ENCODE data around the gene PTPN1. TPM values are rescaled to one million over a fixed set of nuclear protein-coding genes. Genes with fewer than 3 reads are reported as not detected.

PTPN1 gene
- total and polyA plus RNA-seq, 2 of the 4 experiments (the other 2 are of a cell fraction), result 31.7 to 37.4 TPM

DNA sequence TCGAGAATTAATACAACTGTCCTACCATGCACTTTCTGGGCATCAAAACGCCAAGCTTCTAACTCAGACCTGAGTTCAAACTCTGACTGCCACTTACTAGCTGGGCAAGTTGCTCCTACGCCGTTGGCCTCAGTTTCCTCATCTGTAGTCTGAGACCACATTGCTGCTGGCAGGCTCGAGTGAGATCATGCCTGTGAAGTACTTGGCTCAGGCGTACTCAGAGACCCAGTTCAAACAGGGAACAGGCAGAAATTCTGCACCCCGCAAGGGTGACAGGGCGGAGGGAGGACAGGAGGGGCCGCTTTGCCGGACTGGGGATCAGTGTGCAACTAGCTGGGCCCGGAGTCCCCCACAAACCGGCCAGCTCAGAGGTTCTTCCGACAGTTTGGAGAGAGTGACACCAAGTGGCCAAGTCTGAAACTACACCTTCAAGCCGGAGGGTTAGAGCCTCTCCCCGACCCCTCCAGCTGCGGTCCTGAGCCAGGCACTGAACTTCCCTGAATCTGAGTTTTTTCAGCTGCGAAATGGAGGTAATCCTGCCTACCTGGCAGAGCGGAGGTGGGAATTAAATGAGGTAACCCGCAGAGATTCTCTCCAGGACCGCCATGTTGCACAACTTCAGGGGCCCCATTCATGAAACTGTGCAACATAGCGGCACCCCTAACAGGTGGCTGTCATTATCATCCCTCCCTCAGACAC is 46.0 kb upstream of the PTPN1 start:
- H3K9ac ChIP-seq (ENCODE audit: low read depth, low read length), result no peak overlapping the region
- intact Hi-C loops (cut with micrococcal nuclease) (loop anchor here (1.0 to 10.0 kb wide), 7 partner anchors 62 to 281 kb away; partner anchors contain the start of gene CEBPB), dilution Hi-C loops (cut with HindIII; ENCODE audit: low sequenced_read_pairs, unreplicated experiment) (no loop called here), in situ Hi-C loops (cut with MboI; ENCODE audit: low sequenced_read_pairs) (loop anchor here (5.0 to 10.0 kb wide), 3 partner anchors 113 to 281 kb away; no protein-coding TSS in a partner anchor)
- peak overlapping the region; percentile 36 for H2BK20ac ChIP-seq (ENCODE audit: low read depth, low read length)
- WGBS, 2 experiments (ENCODE audit: extremely low coverage in 2 of 2, insufficient read length in 1 of 2), result 39% methylated on average over 8 of the region's 21 CpGs; no CpG with 5 or more reads in 1 of the 2 experiments
- H2BK5ac ChIP-seq (ENCODE audit: low read depth, low read length, poor library complexity, severe bottlenecking), result no peak overlapping the region
- POLR2A ChIA-PET (ENCODE audit: unreplicated experiment), result no interaction called here
- H3K9me1 ChIP-seq (ENCODE audit: insufficient read depth, low read length), result no peaks in the 10 kb centered on the region
- H3K27ac ChIP-seq (ENCODE audit: insufficient read depth, low read length), result 0 out of 2 replicates have a peak overlapping the region, but pooled peaks have one; percentile 0
- TF ChIP-seq BHLHE40 (IDR thresholded peaks at IDR 0.05; ENCODE audit: low read depth, low read length) (no peak), RCOR1 (IDR thresholded peaks at IDR 0.05; ENCODE audit: insufficient replicate concordance, low read length) (no peak), RAD21 (IDR thresholded peaks at IDR 0.05; ENCODE audit: low read length) (peak; percentile 82), SMC3 (IDR thresholded peaks at IDR 0.05; ENCODE audit: low read depth, low read length) (peak; percentile 82), CEBPB (IDR thresholded peaks at IDR 0.05; ENCODE audit: low read depth, low read length) (peak; percentile 61; the same call in 1 of the 2 replicates), MAZ (IDR thresholded peaks at IDR 0.05; ENCODE audit: borderline replicate concordance, low read depth, low read length) (0 out of 2 replicates have a peak, but pooled peaks have one; percentile 23), MXI1 (IDR thresholded peaks at IDR 0.05; ENCODE audit: borderline replicate concordance, low read depth, low read length) (no peak), RFX5 (IDR thresholded peaks at IDR 0.05; ENCODE audit: low read depth, low read length) (no peak), MAFK (IDR thresholded peaks at IDR 0.05; ENCODE audit: low read depth, low read length) (no peak), FOS (IDR thresholded peaks at IDR 0.05; ENCODE audit: low read depth, low read length) (no peak), NFE2L2 (IDR thresholded peaks at IDR 0.05; ENCODE audit: low read depth, low read length) (no peak)
- TF ChIP-seq, protein P1, sequence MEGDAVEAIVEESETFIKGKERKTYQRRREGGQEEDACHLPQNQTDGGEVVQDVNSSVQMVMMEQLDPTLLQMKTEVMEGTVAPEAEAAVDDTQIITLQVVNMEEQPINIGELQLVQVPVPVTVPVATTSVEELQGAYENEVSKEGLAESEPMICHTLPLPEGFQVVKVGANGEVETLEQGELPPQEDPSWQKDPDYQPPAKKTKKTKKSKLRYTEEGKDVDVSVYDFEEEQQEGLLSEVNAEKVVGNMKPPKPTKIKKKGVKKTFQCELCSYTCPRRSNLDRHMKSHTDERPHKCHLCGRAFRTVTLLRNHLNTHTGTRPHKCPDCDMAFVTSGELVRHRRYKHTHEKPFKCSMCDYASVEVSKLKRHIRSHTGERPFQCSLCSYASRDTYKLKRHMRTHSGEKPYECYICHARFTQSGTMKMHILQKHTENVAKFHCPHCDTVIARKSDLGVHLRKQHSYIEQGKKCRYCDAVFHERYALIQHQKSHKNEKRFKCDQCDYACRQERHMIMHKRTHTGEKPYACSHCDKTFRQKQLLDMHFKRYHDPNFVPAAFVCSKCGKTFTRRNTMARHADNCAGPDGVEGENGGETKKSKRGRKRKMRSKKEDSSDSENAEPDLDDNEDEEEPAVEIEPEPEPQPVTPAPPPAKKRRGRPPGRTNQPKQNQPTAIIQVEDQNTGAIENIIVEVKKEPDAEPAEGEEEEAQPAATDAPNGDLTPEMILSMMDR (conservative IDR thresholded peaks at IDR 0.05; ENCODE audit: low read depth, low read length), result peak; percentile 75
- TF ChIP-seq, protein P2, sequence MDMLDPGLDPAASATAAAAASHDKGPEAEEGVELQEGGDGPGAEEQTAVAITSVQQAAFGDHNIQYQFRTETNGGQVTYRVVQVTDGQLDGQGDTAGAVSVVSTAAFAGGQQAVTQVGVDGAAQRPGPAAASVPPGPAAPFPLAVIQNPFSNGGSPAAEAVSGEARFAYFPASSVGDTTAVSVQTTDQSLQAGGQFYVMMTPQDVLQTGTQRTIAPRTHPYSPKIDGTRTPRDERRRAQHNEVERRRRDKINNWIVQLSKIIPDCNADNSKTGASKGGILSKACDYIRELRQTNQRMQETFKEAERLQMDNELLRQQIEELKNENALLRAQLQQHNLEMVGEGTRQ (IDR thresholded peaks at IDR 0.05; ENCODE audit: low read depth, low read length), result no peak
- H3K23ac ChIP-seq (ENCODE audit: low read depth, low read length), result no peak overlapping the region
- peak overlapping the region; percentile 76; the same call in 1 of the 2 replicates for H2BK120ac ChIP-seq (ENCODE audit: low read depth, low read length)
- DNase-seq, result peak; percentile 49
- H4K8ac ChIP-seq (ENCODE audit: low read depth in 2 of 2, low read length in 2 of 2), result peak overlapping the region in 1 of 2 experiments; percentile 26; a peak in 1 of 4 replicates
- peaks cover 0 to 4% of the 10 kb centered on the region in 2 experiments; a peak in 2 of 4 replicates for H3K79me1 ChIP-seq (ENCODE audit: low read depth in 1 of 2, low read length in 2 of 2)
- H4K91ac ChIP-seq (ENCODE audit: insufficient read depth, low read depth, low read length), result peak overlapping the region; percentile 3; the same call in 1 of the 2 replicates
- peak overlapping the region; percentile 17 for H3K4ac ChIP-seq (ENCODE audit: low read depth, low read length)
- BruUV-seq (replicated peaks), result no TSS peak
- H2AK9ac ChIP-seq (replicated peaks; ENCODE audit: low read depth, low read length, poor library complexity), result peak overlapping the region; percentile 58
- peak overlapping the region; percentile 41; the same call in 1 of the 2 replicates for H3K4me2 ChIP-seq (ENCODE audit: low read depth, low read length)
- no peak overlapping the region for H3K14ac ChIP-seq (replicated peaks; ENCODE audit: low read depth, low read length)
- H3K56ac ChIP-seq (ENCODE audit: extremely low read depth, insufficient read depth, low read length), result no peak overlapping the region
- H3K27me3 ChIP-seq (ENCODE audit: control insufficient read depth, insufficient read depth, low read length), result no peaks in the 10 kb centered on the region
- H3K9me3 ChIP-seq (ENCODE audit: control insufficient read depth, insufficient read depth, low read length), result no peaks in the 10 kb centered on the region
- CTCF ChIA-PET, result interaction anchor here (0.7 to 1.9 kb wide), 6 partner anchors 18 to 279 kb away, joined by 3 to 12 read pairs (median 3); no protein-coding TSS in a partner anchor
- H4K20me1 ChIP-seq (ENCODE audit: insufficient read depth, low read length), result no peaks in the 10 kb centered on the region
- no peak overlapping the region for H2AFZ ChIP-seq (replicated peaks; ENCODE audit: low read length, poor library complexity)
- H2AK5ac ChIP-seq (ENCODE audit: low read depth, low read length), result peak overlapping the region; percentile 38; the same call in 1 of the 2 replicates
- H2BK15ac ChIP-seq (ENCODE audit: low read depth, low read length), result peak overlapping the region; percentile 13; the same call in 1 of the 3 replicates
- H3K36me3 ChIP-seq (ENCODE audit: control insufficient read depth, insufficient read depth, low read length), result no peaks in the 10 kb centered on the region
- peak; percentile 85 for ATAC-seq (ENCODE audit: low read depth)
- peaks cover 13% of the 10 kb centered on the region for H3K4me1 ChIP-seq (ENCODE audit: control insufficient read depth, insufficient read depth, low read length)
- H3K4me3 ChIP-seq (ENCODE audit: insufficient read depth, low read depth, low read length), result no peak overlapping the region
- H3K18ac ChIP-seq (ENCODE audit: low read depth, low read length), result no peak overlapping the region
- peak overlapping the region; percentile 17; the same call in 1 of the 2 replicates for H4K5ac ChIP-seq (ENCODE audit: low read depth, low read length)
